Neural progenitor cell (in vitro differentiated cells): ENCODE data around the gene APLF. TPM values are rescaled to one million over a fixed set of nuclear protein-coding genes. Genes with fewer than 3 reads are reported as not detected.

Source experiments
- DNase-seq: peaks from one replicate; pipeline ENCODE4 v3.0.0-alpha.2; 2016; ENCODE audit warnings: low spot score
- H2AFZ ChIP-seq: fragments of 200-600 bp; sonication (generic); replicated peaks from 2 replicates; pipeline ENCODE4 v1.6.1; 2016; ENCODE audit warnings: antibody characterized with exemption
- H3F3A ChIP-seq: fragments of 200-600 bp; sonication (generic); 2 replicates; pipeline ENCODE4 v1.6.1; 2016; ENCODE audit warnings: antibody characterized with exemption, low read depth
- H3K27ac ChIP-seq: fragments of 200-600 bp; sonication (generic); 2 replicates; pipeline ENCODE4 v1.5.1; 2016; ENCODE audit warnings: mild to moderate bottlenecking
- H3K27me3 ChIP-seq: fragments of 200-600 bp; sonication (generic); 2 replicates; pipeline ENCODE4 v1.6.1; 2016; ENCODE audit warnings: mild to moderate bottlenecking, moderate library complexity
- H3K36me3 ChIP-seq: fragments of 200-600 bp; sonication (generic); 2 replicates; pipeline ENCODE4 v1.5.1; 2016
- H3K4me1 ChIP-seq: fragments of 200-600 bp; sonication (generic); 2 replicates; pipeline ENCODE4 v1.6.1; 2016; ENCODE audit warnings: mixed run types
- H3K4me2 ChIP-seq: fragments of 200-600 bp; sonication (generic); 2 replicates; pipeline ENCODE4 v1.6.1; 2016
- H3K4me3 ChIP-seq: fragments of 200-600 bp; sonication (generic); 2 replicates; pipeline ENCODE4 v1.5.1; 2016
- H3K79me2 ChIP-seq: fragments of 200-600 bp; sonication (generic); 2 replicates; pipeline ENCODE4 v1.6.1; 2016; ENCODE audit warnings: low read depth
- H3K9ac ChIP-seq: fragments of 200-600 bp; sonication (generic); 2 replicates; pipeline ENCODE4 v1.6.1; 2016
- H3K9me3 ChIP-seq: fragments of 200-600 bp; sonication (generic); 2 replicates; pipeline ENCODE4 v1.5.1; 2016; ENCODE audit warnings: low read depth
- H4K20me1 ChIP-seq: fragments of 200-600 bp; sonication (generic); 2 replicates; pipeline ENCODE4 v1.6.1; 2016; ENCODE audit warnings: low read depth
- H3K27ac Mint-ChIP-seq: 3 replicates; pipeline ENCODE4 v1.8.0; 2021; ENCODE audit warnings: mixed read lengths
- H3K27me3 Mint-ChIP-seq: 2 replicates; pipeline ENCODE4 v1.8.0; 2022; ENCODE audit warnings: low read depth, mild to moderate bottlenecking, inconsistent platforms, moderate library complexity, mixed read lengths; ENCODE audit not compliant: insufficient read depth
- H3K36me3 Mint-ChIP-seq: 3 replicates; pipeline ENCODE4 v1.8.0; 2021; ENCODE audit warnings: mixed read lengths
- H3K4me1 Mint-ChIP-seq: 3 replicates; pipeline ENCODE4 v1.8.0; 2021; ENCODE audit warnings: mixed read lengths
- H3K4me3 Mint-ChIP-seq: 3 replicates; pipeline ENCODE4 v1.8.0; 2021; ENCODE audit warnings: mild to moderate bottlenecking, moderate library complexity, mixed read lengths
- H3K9me3 Mint-ChIP-seq: 3 replicates; pipeline ENCODE4 v1.8.0; 2020; ENCODE audit warnings: mixed read lengths
- CTCF ChIP-seq: fragments of 200-600 bp; sonication (generic); IDR thresholded peaks from 2 replicates; pipeline ENCODE4 v1.5.1; 2017; ENCODE audit warnings: antibody characterized with exemption, mild to moderate bottlenecking
- EZH2 ChIP-seq: fragments of 200-600 bp; sonication (generic); IDR thresholded peaks from 2 replicates; pipeline ENCODE4 v1.6.1; 2017; ENCODE audit warnings: antibody characterized with exemption, mild to moderate bottlenecking, moderate library complexity
- EZH2phosphoT487 ChIP-seq: fragments of 200-600 bp; sonication (generic); IDR thresholded peaks from 2 replicates; pipeline ENCODE4 v1.6.1; 2017; ENCODE audit warnings: antibody characterized with exemption
- total RNA-seq: library from RNA; depleted of rRNA; stranded (reverse); fragments of >200 nt; gene quantifications from 2 replicates; pipeline ENCODE4 v1.2.3, GENCODE V29; 2015; ENCODE audit warnings: low replicate concordance

Gene APLF
- total RNA-seq, 1 donor from 2014 or later = 16.9 TPM

- Histone ChIP-seq H3K27ac (no peak overlapping the region), H3K4me3 (no peak overlapping the region), H3K9me3 (no peaks in the 10 kb centered on the region), H3K36me3 (no peaks in the 10 kb centered on the region), H3K27me3 (no peaks in the 10 kb centered on the region), H4K20me1 (no peaks in the 10 kb centered on the region), H3F3A (no peaks in the 10 kb centered on the region), H3K79me2 (no peaks in the 10 kb centered on the region), H3K4me2 (no peak overlapping the region), H3K4me1 (no peaks in the 10 kb centered on the region), H3K9ac (no peak overlapping the region), H2AFZ (no peak overlapping the region)
- Mint-ChIP-seq H3K27me3 (no peaks in the 10 kb centered on the region), H3K4me3 (no peak overlapping the region), H3K4me1 (no peaks in the 10 kb centered on the region), H3K9me3 (no peaks in the 10 kb centered on the region), H3K36me3 (no peaks in the 10 kb centered on the region), H3K27ac (no peak overlapping the region)
- no peak for TF ChIP-seq CTCF
- no peak for TF ChIP-seq EZH2
- TF ChIP-seq EZH2phosphoT487 = no peak
- DNase-seq = no peak
Measured at GRCh38 chr2:68564426-68564825, 97.0 kb downstream of the APLF start.

- no peaks in the 10 kb centered on the region for H3K9me3 ChIP-seq
- H3K79me2 ChIP-seq = no peaks in the 10 kb centered on the region
- no peaks in the 10 kb centered on the region for H4K20me1 ChIP-seq
- no peaks in the 10 kb centered on the region for H3F3A ChIP-seq
- no peaks in the 10 kb centered on the region for H3K27me3 ChIP-seq
- H3K36me3 ChIP-seq = no peaks in the 10 kb centered on the region
- no peaks in the 10 kb centered on the region for H3K27me3 Mint-ChIP-seq
- H3K4me3 ChIP-seq = no peak overlapping the region
- no peaks in the 10 kb centered on the region for H3K36me3 Mint-ChIP-seq
- H3K9ac ChIP-seq = no peak overlapping the region
- no peaks in the 10 kb centered on the region for H3K9me3 Mint-ChIP-seq
- no peaks in the 10 kb centered on the region for H3K4me1 Mint-ChIP-seq
- no peak overlapping the region for H3K27ac Mint-ChIP-seq
- no peak overlapping the region for H3K4me2 ChIP-seq
- TF ChIP-seq CTCF (no peak), EZH2phosphoT487 (no peak), EZH2 (no peak)
- H3K4me1 ChIP-seq = no peaks in the 10 kb centered on the region
- no peak for DNase-seq
- no peak overlapping the region for H3K4me3 Mint-ChIP-seq
- no peak overlapping the region for H3K27ac ChIP-seq
- no peak overlapping the region for H2AFZ ChIP-seq
Measured at GRCh38 chr2:68565273-68565672, 97.9 kb downstream of the APLF start.

- no peak overlapping the region for H3K9ac ChIP-seq
- no peak overlapping the region for H3K4me3 ChIP-seq
- Mint-ChIP-seq H3K9me3 (no peaks in the 10 kb centered on the region), H3K36me3 (no peaks in the 10 kb centered on the region), H3K4me3 (no peak overlapping the region), H3K27ac (no peak overlapping the region), H3K4me1 (no peaks in the 10 kb centered on the region), H3K27me3 (no peaks in the 10 kb centered on the region)
- H3F3A ChIP-seq = no peaks in the 10 kb centered on the region
- H3K36me3 ChIP-seq = no peaks in the 10 kb centered on the region
- H4K20me1 ChIP-seq = no peaks in the 10 kb centered on the region
- no peak for DNase-seq
- H3K4me1 ChIP-seq = no peaks in the 10 kb centered on the region
- no peaks in the 10 kb centered on the region for H3K79me2 ChIP-seq
- H3K4me2 ChIP-seq = no peak overlapping the region
- H3K27me3 ChIP-seq = no peaks in the 10 kb centered on the region
- no peaks in the 10 kb centered on the region for H3K9me3 ChIP-seq
- H3K27ac ChIP-seq = no peak overlapping the region
- H2AFZ ChIP-seq = no peak overlapping the region
- TF ChIP-seq CTCF (no peak), EZH2phosphoT487 (no peak), EZH2 (no peak)
Measured at GRCh38 chr2:68565858-68566257, 98.5 kb downstream of the APLF start.

GRCh38 chr2:68566362-68566761, 99.0 kb downstream of the APLF start:
- no peaks in the 10 kb centered on the region for H3K36me3 ChIP-seq

More at GRCh38 chr2:68566362-68566761, 99.0 kb downstream of the APLF start:
- H3K4me2 ChIP-seq = no peak overlapping the region
- H3K9me3 Mint-ChIP-seq = no peaks in the 10 kb centered on the region
- H3K79me2 ChIP-seq = no peaks in the 10 kb centered on the region
- TF ChIP-seq CTCF (no peak), EZH2 (no peak), EZH2phosphoT487 (no peak)
- no peaks in the 10 kb centered on the region for H4K20me1 ChIP-seq
- no peaks in the 10 kb centered on the region for H3K36me3 Mint-ChIP-seq
- no peaks in the 10 kb centered on the region for H3F3A ChIP-seq
- DNase-seq = no peak
- no peaks in the 10 kb centered on the region for H3K27me3 ChIP-seq
- H3K27ac Mint-ChIP-seq = no peak overlapping the region
- H3K4me1 ChIP-seq = no peaks in the 10 kb centered on the region
- H3K4me3 Mint-ChIP-seq = no peak overlapping the region
- H3K27me3 Mint-ChIP-seq = no peaks in the 10 kb centered on the region
- no peak overlapping the region for H3K27ac ChIP-seq
- H3K4me3 ChIP-seq = no peak overlapping the region
- H3K9ac ChIP-seq = no peak overlapping the region
- H3K9me3 ChIP-seq = no peaks in the 10 kb centered on the region
- no peak overlapping the region for H2AFZ ChIP-seq
- H3K4me1 Mint-ChIP-seq = no peaks in the 10 kb centered on the region
